ENCODE measurements around the gene ZP2.
"Not testable (repeated sequence)": the region's sequence is repeated elsewhere in the genome, so short reads cannot be mapped to it uniquely, and the experiment has no call there.

ZP2 gene

DNA sequence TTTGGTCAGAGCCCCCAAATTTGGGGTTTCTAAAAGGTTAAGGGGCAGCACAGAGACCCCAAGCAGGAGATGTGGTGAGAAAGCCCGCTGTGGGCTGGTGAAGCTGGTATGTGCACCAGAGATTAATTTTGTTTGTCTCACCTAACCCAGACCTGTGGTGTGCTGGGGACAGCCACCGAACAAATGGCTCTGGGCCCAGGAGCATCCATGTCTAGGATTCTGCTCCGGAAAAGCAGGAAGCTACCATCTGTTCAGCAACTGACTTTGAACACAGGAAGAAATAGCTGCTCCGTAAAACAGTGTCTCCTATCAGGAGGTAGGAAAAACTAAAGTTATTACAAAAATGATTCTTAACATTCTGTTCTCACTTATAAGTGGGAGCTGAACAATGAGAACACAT, 2.7 kb upstream of the ZP2 start:
- DNase-seq = no peak

DNA sequence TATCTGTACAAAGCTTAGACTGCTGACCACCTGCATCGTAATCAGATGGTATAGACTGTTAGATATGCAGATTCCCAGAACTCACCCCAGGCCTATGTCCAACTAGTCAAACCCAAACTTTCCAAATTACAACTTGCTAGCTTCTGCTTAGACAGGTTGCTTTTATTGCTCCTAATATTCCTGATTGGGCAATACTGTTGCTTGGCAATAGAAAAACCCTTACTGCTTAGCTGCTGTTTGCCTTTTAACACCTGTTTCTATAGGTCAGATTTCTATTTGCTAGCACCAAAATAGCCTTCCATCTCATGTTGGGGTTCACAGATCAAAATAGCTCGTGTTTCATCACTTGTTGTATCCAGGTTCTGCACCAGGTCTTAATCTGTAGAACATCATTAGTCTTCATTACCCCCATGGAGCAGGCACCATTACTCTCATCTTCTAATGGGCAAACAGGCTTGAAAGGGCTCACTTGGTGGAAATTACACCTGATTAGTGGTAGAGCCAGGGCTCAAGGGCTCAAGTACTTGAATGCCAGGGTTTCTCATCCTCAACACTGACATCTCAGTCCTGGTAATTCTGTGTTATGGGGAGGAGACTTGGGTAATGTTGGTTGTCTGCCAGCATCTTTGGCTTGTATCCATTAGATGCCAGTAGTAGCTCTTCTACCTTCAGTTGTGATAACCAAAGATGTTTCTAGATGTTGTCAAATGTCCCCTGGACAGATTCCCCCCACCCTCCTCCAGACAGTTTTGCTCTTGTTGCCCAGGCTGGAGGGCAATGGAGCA, 2.7 kb downstream of the ZP2 start:
- DNase-seq = no peak

DNA sequence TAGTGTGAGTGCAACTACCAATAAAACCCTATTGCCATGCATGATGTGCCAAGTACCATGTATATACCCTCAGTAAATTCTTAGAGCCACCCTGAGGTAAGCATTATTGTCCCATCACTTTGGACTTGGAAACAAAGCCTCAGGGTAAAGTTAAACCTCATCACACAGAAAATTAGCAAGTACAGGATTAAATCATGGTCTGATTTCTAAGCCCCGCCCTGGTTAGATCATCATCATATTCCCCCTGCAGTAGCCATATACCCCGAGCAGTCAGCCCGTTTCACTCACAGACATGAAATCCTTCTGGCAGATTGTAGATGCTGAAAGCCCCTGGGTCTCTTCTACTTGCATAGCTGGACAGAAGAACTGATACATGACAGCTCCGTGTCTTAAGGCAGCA, 4.8 kb downstream of the ZP2 start:
- no peak for DNase-seq

DNA sequence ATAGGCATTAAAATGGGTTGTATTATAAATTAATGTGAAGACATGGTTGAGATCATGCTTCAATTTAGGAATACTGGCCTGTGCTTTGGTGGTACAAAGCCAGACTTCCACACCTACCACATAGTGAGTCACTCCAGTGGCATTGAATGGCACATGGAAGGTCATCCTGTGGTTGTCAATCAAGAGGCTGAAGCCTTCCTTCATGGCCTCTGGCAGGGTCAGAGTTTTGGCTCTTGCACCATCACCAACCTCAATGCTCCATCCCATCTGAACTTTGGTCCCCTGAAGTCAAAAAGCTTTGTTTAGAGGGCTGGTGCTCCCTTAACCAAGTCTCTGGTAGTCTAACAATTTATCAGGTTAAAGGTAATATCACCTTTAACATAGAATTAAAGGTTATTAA, 6.1 kb downstream of the ZP2 start:
- DNase-seq = no peak

DNA sequence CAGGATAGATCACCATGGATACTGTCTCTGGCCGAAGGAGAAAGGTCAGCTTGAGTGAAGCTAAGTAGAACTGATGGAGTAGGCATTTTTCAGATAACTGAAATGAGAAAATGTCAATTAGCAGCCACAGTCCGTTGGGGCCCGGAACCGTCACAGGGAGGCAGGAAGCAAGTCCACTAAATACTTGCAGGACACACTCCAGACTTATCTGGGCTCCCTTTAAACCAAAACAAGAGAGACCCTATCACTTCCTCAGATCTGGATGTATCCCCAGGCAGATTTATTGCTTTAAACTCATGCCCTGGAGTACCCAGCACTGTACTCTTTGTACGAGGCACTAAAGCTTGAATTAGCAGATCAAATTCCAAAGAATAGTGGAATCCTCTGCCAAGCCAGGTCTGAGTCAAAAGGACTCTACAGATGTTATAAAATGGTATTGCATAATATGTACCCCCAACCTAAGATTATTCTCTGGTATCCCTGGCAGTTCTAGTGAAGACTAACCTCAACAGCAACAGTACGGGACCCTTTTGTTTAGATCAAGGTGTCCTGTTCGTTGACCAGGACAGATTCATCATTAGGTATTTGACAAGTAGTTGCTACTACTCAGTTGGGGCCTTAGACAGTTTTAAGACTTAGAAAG, 8.1 kb downstream of the ZP2 start:
- DNase-seq = no peak

DNA sequence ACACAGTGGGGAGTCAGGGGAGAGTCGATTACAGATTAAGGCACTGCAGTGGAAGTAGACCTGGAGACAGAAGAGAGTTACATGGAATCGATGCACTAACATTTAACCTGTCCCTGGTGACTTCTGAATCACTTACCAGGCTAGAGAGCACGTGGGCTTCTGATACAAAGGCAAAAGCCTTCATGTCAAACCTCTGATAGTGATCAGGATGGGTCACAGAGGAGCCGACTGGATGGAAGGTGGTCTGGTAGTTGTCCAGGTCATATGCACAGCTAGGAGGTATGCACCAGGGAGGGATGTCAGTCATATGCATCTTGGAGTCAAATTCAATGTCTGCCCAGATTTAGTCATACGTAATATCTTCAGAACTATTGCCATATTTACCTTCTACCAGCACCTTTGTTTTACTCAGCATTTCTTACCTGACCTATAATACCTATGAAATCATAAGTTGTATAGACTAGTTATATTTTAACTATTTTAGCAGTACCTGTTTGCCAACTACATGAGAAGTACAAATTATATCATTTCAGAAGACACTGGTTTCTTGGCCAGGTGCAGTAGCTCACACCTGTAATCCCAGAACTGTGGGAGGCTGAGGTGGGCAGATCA, 11.7 kb downstream of the ZP2 start:
- no peak for DNase-seq

DNA sequence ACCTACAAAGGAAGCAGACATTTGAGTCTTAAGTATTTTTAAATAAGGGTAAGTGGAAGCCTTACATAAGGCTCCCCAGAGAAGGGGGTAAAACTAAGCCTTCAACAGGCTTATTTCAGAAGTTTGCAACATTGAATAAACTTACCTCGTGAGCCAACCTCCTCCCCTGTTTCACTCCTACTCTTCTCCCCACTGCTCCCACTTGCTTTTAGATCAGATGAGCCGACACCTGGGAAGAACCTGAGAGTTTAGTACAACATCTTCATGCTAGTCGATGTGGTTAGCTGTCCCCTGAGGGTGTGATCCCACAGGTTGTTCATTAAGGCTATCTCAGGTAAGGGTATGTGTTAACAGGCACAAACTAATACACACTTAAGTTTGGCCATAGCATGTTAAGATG, 13.8 kb downstream of the ZP2 start:
- DNase-seq = no peak

DNA sequence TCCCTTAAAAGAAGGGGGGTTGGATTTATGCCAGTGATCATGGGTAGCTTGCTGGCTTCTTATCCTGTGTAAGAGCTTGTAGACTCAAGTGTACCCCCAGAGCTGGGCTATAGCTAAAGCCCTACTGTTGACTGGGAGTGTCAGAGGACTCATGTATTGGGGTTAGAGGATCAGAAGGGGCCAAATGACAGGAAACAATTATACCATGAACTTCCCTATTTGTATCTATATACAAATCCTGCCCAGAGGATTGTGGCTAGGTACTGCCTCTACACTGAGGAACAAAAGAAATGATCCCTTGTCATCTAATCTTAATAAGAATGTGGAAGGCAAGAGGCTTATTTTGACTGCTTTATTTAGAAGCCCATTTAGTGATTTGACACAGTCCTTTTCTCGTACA, 14.3 kb downstream of the ZP2 start:
- no peak for DNase-seq

DNA sequence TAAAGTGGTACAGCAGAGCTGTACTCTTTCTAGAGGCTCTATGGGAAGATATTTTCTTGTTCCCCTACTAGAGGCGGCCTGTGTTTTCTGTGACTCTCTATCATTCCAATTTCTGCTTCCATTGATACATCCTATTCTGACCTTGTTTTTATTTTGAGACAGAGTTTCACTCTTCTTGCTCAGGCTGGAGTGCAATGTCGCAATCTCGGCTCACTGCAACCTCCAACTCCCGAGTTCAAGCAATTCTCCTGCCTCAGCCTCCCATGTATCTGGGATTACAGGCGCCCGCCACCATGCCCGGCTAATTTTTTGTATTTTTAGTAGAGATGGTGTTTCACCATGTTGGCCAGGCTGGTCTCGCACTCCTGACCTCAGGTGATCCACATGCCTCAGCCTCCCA, 16.0 kb downstream of the ZP2 start:
- DNase-seq = not testable (repeated sequence)

DNA sequence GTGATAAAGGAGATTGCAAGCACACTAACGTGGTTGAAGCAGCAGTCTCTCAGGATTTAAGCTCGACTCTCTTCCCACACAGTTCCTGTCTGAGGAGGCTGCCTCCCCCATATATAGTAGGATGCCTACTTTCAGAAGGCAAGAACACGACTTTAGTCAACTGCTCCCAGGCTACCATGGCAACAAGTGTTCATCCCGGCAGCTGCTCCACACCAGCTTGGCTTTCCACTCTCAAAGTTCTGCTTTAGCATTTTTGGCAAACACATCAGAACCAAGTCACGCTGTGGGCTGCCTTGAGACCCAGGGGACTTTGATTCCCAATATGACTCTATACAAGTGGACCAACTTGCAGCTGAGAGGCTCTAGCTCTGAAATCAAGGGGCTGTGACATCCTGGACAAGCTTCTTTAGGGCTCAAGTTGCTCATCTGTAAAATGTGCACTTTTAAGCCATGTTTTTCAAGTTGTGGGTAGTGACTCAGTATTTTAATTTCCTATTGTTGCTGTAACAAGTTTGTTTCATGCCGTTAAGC, 16.5 kb downstream of the ZP2 start:
- DNase-seq = no peak

DNA sequence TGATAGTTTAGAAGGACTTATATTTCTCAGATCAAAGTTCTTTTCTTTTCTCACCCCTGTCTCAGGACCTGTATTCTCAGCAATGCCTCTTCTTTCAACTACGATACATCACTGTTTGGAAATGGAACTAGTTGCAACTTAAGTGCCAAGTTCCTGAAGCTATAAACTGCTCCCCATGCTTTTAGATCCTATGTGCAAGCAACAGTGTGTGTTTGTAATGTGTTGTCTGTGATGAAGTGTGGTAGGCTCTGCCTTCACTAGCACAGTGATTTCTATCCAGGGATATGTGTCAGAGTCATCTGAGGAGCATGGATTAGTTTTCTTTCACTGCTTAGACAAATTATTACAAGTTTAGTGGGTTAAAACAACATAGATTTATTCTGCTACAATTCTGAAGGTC, 18.4 kb downstream of the ZP2 start:
- DNase-seq = no peak

DNA sequence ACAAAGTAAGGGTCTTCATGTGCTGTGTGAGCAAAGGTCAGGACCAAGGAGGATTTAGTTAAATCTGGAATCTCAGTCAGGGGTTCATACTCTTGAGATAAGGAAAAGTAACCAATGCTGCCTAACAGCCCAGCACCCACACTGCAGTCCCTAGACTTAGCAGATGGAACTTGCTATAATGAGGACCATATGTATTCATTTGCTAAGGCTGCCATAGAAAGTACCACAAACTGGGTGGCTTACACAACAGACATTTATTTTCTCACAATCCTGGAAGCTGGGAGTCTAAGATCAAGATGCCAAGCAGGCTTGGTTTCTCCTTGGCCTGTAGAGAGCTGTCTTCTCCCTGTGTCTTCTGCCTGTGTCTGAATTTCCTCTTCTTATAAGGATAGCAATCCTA, 20.8 kb downstream of the ZP2 start:
- DNase-seq = no peak

DNA sequence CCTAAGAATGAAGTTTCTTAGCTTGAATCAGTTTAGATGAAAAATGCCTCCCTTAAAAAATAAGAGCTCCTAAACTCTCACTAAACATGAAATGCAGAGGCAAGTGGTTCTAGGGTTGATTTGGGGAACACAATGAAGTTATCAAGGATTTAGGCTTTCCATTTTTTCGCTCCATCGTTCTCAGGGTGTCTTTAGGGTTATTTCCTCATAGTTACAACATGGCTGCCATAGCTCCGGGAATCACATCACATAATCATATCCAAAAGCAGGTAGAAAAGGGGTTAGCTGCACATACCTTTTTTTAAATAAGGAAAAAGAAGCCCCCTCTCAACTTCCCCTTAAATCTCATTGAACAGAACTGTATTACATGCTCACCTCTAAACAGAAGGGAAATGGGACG, 21.4 kb downstream of the ZP2 start:
- no peak for DNase-seq

DNA sequence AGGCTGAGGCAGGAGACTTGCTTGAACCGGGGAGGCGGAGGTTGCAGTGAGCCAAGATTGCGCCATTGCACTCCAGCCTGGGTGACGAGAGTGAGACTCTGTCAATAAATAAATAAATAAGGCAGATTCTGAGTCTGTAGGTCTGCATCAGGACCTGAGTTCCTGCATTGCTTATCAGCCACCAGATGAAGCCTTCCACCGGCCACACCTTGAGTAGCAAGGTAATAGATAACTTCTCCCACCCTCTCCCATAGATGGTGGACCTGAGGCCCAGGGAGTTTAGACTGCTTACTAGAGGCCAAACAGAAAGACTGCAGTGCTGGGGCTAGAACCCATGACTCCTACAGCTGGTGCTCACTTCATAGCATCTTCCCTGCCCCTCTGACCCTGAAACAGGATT, 22.1 kb downstream of the ZP2 start:
- no peak for DNase-seq

DNA sequence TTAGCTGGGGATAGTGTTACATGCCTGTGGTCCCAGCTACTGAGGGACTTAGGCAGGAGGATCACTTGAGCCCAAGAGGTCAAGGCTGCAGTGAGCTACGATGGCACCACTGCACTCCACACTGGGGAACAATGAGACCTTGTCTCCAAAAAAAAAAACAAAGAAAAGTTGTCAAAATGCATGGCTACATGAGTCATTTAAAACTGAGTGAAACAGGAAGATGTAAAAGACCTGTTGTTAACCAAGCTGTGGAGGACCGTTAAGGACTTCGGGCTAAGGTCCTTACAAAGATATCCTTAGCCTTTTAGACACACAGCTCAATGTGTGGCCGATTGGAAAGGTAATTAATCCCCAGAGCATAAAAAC, 25.1 kb downstream of the ZP2 start:
- no peak for DNase-seq

DNA sequence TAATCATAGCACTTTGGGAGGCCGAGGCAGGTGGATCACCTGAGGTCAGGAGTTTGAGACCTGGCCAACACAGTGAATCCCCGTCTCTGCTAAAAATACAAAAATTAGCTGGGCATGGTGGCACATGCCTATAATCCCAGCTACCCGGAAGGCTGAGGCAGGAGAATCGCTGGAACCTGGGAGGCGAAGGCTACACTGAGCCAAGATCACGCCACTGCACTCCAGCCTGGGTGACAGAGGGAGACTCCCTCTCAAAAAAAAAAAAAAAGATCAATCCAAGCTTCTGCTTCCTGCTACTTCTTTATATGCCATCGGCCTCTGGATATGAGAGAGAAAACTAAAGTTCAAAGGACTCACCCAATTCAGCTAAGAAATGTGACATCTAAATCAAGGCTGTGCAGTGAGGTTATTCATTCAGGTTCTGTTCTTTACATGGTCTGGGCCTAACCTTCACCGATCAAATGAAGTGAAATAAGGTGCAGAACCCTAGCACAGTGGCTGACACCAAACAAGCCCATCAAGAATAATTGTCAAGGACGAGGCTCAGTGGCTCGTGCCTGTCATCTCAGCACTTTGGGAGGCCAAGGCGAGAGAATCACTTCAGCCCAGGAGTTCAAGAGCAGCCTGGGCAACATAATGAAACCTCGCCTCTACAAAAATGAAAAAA, 25.6 kb downstream of the ZP2 start:
- no peak for DNase-seq

DNA sequence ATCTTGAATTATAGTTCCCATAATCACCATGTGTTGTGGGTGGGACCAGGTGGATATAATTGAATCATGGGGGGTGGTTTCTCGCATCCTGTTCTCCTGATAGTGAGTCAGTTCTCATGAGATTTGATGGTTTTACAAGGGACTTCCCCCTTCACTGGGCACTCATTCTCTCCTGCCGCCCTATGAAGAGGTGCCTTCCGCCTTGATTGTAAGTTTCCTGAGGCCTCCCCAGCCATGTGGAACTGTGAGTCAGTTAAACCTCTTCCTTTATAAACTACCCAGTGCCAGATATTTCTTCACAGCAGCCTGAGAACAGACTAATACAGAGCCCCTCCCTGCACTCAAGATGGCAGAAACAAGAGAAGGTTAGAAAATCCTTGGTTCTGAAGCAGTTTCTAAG, 26.5 kb downstream of the ZP2 start:
- no peak for DNase-seq

DNA sequence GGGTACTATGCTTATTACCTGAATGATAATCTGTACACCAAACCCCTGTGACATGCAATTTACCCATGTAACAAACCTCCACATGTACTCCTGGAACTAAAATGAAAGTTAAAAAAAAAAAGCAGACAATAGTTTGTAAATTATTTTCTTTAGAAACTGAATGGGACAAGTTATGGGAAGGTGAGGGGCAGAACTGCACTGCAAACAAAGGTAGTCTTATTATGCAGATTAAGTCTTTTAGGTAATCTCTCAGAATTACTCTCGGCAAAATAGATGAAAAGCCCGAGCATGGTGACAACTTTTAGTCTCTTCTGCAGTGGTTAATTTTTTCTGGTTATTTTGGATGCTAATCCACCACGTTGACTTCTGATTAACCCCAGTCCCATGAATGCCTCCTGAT, 27.4 kb downstream of the ZP2 start:
- DNase-seq = no peak

DNA sequence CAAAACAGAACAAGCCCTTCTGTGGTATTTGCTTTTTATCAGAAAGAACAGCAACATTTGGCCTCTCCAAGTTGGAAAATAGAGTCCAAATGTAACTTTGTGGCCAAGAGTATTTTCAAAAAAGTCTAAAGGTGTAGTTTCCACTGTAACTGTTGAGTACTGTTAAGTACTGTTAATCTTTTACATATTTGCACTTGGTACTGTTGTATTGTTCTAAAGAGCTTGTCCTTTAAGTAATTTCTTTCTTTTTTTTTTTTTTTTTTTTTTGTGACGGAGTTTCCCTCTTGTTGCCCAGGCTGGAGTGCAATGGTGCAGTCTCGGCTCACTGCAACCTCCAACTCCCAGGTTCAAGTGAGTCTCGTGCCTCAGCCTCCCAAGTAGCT, 31.4 kb downstream of the ZP2 start:
- no peak for DNase-seq

DNA sequence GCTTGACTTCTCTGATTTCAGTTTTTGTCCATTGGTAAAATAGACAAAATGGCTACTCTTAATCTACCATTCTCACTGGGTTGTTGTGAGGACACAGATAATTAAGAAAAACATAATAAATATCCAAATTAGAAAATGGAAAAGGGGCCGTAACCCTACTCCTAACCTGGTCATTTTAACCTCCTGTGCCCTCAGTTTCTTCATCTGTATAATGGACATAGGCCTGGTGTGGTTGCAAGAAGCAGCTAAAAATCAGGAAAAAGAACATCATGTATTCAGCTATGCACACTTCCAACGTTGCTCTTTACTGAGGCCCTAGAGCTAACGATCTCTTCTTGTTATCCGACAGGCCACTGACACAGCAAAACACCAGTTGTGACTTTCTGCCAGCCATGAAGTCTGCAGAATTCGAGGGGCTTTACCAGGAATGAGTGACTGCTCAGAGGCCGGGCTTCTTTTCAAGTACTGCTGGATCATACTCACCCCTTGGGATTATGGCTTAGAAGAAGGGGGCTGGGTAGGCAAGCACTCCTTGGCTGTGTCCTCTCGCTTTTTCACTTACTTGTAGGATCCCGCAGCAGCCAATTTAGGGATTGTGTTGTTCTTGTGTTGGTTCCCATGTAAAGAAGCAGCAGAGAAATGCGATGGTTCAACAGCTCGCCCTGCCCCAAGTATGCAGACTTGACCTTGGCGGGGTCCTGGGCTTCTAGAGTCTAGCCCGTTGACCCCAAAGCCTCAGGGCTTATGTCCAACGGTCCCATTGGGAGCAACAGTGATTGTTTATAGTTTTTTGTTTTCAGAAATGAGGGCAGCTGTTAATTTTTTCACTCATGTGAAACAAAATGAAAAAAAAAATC, 32.0 kb downstream of the ZP2 start:
- DNase-seq = no peak

DNA sequence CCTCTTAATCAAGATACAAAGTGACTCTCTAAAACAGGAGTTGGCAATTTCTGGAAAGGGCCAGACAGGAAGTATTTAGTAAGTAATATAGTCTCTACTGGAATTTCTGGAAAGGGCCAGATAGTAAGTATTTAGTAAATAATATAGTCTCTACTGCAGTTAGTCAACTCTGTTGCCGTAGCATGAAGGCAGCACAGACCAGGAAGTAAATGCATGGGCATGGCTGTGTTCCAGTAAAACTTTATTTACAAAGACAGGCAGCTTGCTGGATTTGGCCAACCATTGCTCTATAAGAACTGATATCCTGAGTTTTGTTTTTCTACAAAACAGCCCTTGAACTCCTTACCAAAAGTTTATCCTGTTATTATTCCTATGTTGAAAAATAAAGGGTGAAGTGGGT, 36.0 kb downstream of the ZP2 start:
- no peak for DNase-seq

DNA sequence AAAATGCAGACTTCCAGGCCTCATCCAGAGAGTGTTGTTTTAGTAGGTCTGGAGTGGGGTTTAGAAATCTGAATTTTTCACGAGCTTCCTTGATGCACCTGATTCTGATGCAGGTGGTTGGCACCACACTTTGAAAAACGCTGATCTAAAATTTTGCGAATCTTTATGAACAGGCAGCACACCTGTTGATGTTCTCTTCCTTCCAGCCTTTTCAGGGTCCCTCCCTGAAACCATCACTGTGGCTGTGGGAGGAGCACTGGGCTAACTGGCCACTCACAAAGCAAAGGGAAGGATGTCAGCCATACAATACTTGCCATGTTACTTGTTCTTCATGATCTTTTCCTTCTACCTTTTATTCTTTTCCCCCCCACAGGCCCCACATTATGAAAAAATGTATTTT, 38.7 kb downstream of the ZP2 start:
- DNase-seq = no peak

DNA sequence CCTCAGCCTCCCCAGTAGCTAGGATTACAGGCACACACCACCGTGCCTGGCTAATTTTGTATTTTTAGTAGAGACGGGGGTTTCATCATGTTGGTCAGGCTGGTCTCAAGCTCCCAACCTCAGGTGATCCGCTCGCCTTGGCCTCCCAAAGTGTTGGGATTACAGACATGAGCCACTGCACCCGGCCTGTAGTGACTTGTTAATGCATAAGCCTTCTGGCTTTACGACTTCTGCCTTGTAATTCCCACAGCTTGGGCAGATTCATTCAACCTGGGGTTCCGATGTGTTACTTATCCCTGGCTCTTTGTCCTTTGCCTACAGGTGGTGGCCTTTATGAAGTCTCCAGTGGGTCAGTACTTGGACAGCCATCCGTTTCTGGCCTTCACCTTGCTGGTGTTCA, 41.3 kb downstream of the ZP2 start:
- DNase-seq = not testable (repeated sequence)
